ENCODE results near the gene DRD2. TPM values are rescaled to one million over a fixed set of nuclear protein-coding genes. Genes with fewer than 3 reads are reported as not detected.

Gene DRD2
- total and polyA plus RNA-seq, 2 experiments from 2014 or later: 0.59 to 0.67 TPM

DNA sequence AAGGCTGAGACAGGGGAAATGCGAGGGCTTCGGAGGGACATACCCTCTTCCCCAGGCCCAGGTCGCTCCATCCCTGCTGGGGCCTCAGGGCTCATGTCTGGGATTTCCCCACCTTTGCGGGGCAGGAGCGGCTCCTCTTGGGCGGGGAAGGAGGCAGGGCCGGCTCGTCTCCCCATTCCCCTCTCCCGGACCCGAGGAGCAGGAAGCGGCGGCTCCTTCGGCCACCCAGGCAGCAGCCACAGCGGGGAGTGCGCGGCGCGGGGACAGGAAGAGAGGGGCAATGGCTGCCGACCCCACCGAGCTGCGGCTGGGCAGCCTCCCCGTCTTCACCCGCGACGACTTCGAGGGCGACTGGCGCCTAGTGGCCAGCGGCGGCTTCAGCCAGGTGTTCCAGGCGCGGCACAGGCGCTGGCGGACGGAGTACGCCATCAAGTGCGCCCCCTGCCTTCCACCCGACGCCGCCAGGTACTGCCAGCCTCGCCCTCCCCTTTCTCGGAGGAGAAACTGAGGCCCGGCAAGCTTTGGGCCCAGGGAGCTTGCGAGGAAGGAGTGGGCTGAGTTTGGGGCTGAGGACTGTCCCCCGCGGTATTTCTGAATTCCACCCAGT lies 87.5 kb downstream of the DRD2 start, which contains the start of gene ANKK1:
Gene ANKK1 (plus strand): TSS at position 175 of the 607 bp plus-strand sequence. CDS start 106 bp downstream, at position 281.
- Histone ChIP-seq H2AFZ (peak within 1 kb of the TSS; percentile 77), H4K20me1 (ENCODE audit: insufficient read depth, poor library complexity, severe bottlenecking) (no peaks in the 10 kb centered on the region), H3K79me2 (no peaks in the 10 kb centered on the region), H3K4me3 (no peak within 1 kb of the TSS), H3K4me1 (ENCODE audit: insufficient read depth) (peaks cover 11% of the 10 kb centered on the region), H3K27ac (no peak within 1 kb of the TSS), H3K9me2 (replicated peaks; ENCODE audit: insufficient read depth) (no peaks in the 10 kb centered on the region), H3K9me3 (ENCODE audit: low read depth) (no peaks in the 10 kb centered on the region), H3K36me3 (replicated peaks; ENCODE audit: insufficient read depth, low read depth) (no peaks in the 10 kb centered on the region), H3K4me2 (peak within 1 kb of the TSS; percentile 81), H3K27me3 (peaks cover 5% of the 10 kb centered on the region)
- no peak for TF ChIP-seq EZH2phosphoT487 (IDR thresholded peaks at IDR 0.05; ENCODE audit: low read depth, severe bottlenecking, unreplicated experiment)
- TF ChIP-seq, protein P1, sequence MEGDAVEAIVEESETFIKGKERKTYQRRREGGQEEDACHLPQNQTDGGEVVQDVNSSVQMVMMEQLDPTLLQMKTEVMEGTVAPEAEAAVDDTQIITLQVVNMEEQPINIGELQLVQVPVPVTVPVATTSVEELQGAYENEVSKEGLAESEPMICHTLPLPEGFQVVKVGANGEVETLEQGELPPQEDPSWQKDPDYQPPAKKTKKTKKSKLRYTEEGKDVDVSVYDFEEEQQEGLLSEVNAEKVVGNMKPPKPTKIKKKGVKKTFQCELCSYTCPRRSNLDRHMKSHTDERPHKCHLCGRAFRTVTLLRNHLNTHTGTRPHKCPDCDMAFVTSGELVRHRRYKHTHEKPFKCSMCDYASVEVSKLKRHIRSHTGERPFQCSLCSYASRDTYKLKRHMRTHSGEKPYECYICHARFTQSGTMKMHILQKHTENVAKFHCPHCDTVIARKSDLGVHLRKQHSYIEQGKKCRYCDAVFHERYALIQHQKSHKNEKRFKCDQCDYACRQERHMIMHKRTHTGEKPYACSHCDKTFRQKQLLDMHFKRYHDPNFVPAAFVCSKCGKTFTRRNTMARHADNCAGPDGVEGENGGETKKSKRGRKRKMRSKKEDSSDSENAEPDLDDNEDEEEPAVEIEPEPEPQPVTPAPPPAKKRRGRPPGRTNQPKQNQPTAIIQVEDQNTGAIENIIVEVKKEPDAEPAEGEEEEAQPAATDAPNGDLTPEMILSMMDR (IDR thresholded peaks at IDR 0.05; ENCODE audit: poor library complexity): peak; percentile 50
- 17% methylated on average over 25 of the region's 46 CpGs for WGBS (ENCODE audit: low lambda C conversion rate, missing lambda C conversion rate)
- DNase-seq (ENCODE audit: low spot score): peak; percentile 66

- Histone ChIP-seq H3K36me3 (replicated peaks; ENCODE audit: insufficient read depth, low read depth) (no peaks in the 10 kb centered on the region), H3K27me3 (peaks cover 5% of the 10 kb centered on the region), H3K4me3 (no peak overlapping the region), H4K20me1 (ENCODE audit: insufficient read depth, poor library complexity, severe bottlenecking) (no peaks in the 10 kb centered on the region), H3K9me3 (ENCODE audit: low read depth) (no peaks in the 10 kb centered on the region), H3K9me2 (replicated peaks; ENCODE audit: insufficient read depth) (no peaks in the 10 kb centered on the region), H3K4me1 (ENCODE audit: insufficient read depth) (peaks cover 11% of the 10 kb centered on the region), H3K4me2 (no peak overlapping the region), H3K27ac (no peak overlapping the region), H3K79me2 (no peaks in the 10 kb centered on the region), H2AFZ (no peak overlapping the region)
- DNase-seq (ENCODE audit: low spot score): no peak
- TF ChIP-seq EZH2phosphoT487 (IDR thresholded peaks at IDR 0.05; ENCODE audit: low read depth, severe bottlenecking, unreplicated experiment) (no peak), EZH2 (IDR thresholded peaks at IDR 0.05; ENCODE audit: borderline replicate concordance) (no peak)
- TF ChIP-seq, protein P1 (IDR thresholded peaks at IDR 0.05; ENCODE audit: poor library complexity): no peak
- WGBS (ENCODE audit: low lambda C conversion rate, missing lambda C conversion rate): 83% methylated on average over 6 of the region's 6 CpGs
Measured at GRCh38 chr11:113386866-113387265, 88.3 kb downstream of the DRD2 start.

- no peak overlapping the region for H3K4me2 ChIP-seq
- no peak overlapping the region for H3K27ac ChIP-seq
- H3K4me1 ChIP-seq (ENCODE audit: insufficient read depth): peaks cover 11% of the 10 kb centered on the region
- DNase-seq (ENCODE audit: low spot score): no peak
- H3K79me2 ChIP-seq: no peaks in the 10 kb centered on the region
- TF ChIP-seq EZH2 (IDR thresholded peaks at IDR 0.05; ENCODE audit: borderline replicate concordance) (no peak), EZH2phosphoT487 (IDR thresholded peaks at IDR 0.05; ENCODE audit: low read depth, severe bottlenecking, unreplicated experiment) (no peak)
- TF ChIP-seq, protein P1 (IDR thresholded peaks at IDR 0.05; ENCODE audit: poor library complexity): no peak
- no peaks in the 10 kb centered on the region for H3K9me2 ChIP-seq (replicated peaks; ENCODE audit: insufficient read depth)
- H4K20me1 ChIP-seq (ENCODE audit: insufficient read depth, poor library complexity, severe bottlenecking): no peaks in the 10 kb centered on the region
- peaks cover 5% of the 10 kb centered on the region for H3K27me3 ChIP-seq
- H3K4me3 ChIP-seq: no peak overlapping the region
- no peaks in the 10 kb centered on the region for H3K36me3 ChIP-seq (replicated peaks; ENCODE audit: insufficient read depth, low read depth)
- H3K9me3 ChIP-seq (ENCODE audit: low read depth): no peaks in the 10 kb centered on the region
- 95% methylated on average over 3 of the region's 3 CpGs for WGBS (ENCODE audit: low lambda C conversion rate, missing lambda C conversion rate)
- no peak overlapping the region for H2AFZ ChIP-seq
Measured at GRCh38 chr11:113385749-113386148, 89.4 kb downstream of the DRD2 start.
